GM12874 (cell line): ENCODE measurements around the gene SYNRG.

Experiments used
- CTCF ChIP-seq: IDR thresholded peaks from 2 replicates; pipeline ENCODE4 v1.5.1; 2011; ENCODE audit warnings: low read depth, mild to moderate bottlenecking, control low read depth, low read length, moderate library complexity; ENCODE audit not compliant: insufficient read depth

SYNRG gene

DNA sequence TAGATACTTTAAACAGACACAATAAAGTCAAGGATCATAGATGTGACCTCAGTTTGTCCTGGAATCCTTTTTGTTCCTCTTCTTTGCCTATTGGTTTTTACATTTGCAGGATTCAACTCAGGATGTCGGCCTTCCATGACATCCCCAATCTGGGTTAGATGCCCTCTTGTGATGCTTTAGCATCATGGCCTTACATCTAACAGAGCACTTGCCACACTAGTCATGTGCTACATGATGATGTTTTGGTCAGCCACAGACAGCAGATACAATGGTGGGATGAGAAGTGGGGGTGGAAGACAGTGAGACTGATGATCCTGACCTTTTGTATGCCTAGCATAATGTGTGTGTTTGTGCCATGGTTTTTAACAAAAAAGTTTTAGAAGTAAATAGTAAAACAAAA, 1.8 kb upstream of the SYNRG start:
- TF ChIP-seq CTCF: no peak

DNA sequence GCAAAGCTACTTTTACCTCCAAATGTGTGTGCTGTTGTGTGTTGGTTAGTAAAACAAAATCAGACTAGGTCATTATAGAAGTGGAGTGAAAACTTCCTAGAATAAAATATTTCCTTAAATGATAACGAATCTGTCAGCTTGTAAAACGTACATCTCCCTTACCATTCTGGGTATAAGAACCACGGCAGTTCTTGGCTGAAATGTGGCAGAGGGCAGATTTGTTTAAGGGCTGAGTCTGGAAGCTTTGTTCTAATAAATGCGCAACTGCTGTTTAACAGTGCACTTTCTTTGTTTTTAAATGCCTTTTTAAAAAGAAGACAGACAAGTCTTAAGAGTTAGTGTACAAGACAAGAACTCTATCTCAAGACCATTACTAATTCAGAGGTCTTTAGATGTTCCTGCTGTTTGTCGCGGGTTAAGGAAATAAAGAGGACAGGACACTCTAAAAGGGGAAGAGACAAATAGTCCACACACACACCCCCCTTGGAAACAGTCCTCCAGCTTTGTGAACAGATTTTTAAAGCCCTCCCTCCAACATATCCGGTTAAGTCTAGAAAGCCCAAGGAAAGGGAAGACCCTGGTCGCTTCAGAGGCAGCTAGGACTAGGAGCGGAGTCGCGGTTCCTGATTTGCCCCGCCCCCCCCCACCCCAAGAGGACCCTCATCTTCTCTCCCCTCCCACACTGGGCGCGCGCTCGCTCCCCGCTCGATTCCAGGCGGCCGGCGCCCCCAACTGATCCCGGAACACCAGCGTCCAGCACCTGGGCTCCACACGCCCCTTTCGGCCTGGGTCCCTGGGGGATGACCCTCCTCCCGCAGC, 658 bp downstream of the SYNRG start:
- no peak for TF ChIP-seq CTCF

DNA sequence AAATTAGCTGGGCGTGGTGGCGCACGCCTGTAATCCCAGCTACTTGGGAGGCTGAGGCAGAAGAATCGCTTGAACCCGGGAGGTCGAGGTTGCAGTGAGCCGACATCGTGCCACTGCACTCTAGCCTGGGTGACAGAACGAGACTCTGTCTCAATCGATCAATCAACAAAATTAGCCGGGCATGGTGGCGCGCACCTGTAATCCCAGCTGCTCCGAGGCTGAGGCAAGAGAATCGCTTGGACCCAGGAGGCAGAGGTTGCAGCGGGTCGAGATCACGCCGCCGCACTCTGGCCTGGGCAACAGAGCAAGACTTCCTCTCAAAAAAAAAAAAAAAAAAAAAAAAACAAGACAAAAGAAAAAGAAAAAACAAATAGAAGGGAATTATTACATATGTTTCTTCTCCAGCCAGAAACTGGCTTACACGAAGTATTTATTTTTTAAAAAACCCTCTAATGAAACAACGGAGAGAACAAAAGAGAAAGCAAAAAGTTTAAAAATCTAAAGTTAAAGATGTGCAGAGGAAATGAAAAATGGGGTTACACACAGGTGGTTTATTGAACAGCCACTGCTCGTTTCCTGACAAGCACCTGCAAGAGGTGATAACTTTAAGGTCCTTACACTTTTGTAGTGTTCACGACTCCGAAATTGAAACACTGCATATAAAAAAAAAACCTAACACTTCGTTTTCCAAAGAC, 1.4 kb downstream of the SYNRG start:
- TF ChIP-seq CTCF: no peak

DNA sequence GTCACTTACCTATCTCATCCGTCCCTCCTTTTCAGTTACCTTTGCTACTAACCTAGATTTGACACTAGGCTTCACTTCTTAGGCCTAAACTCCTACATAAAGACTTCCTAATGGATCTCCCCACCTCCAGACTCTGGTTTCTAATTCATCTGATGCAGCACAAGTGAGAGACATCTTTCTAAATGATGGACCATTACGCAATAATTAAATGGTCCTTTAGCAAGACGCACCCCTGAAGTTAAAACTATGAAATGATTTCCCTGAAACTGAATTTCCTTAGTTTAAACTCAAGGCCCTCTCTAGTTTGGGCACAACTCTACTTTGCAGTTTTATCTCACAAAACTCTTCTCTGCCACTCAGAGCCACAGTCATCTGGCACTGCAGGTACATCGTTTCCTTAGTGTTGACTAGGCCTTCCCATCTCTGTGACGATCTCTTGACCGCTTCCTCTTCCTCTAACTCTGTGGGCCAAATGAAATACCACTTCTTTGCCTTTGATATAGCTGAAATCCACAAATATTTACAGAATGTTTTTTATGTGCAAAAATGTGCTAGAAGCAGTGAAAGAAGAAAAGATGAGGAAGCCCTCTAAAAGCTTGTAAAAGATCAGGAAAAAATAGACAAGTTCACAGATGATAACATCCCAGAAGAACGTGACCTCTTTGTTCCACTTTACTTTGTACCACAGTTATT, 3.3 kb downstream of the SYNRG start:
- TF ChIP-seq CTCF: no peak

- TF ChIP-seq CTCF: no peak
These were observed 4.1 kb downstream of the SYNRG start for GRCh38 chr17:37605081-37605480.

GRCh38 chr17:37604556-37604955, 4.7 kb downstream of the SYNRG start:
- no peak for TF ChIP-seq CTCF

GRCh38 chr17:37598145-37598544, 11.1 kb downstream of the SYNRG start:
- no peak for TF ChIP-seq CTCF
